Skeletal muscle cell (primary cell): ENCODE data around the gene ZNF14.
"Not testable (repeated sequence)": the region's sequence is repeated elsewhere in the genome, so short reads cannot be mapped to it uniquely, and the experiment has no call there.

Source experiments
- DNase-seq: peaks from one replicate; pipeline ENCODE4 v3.0.0-alpha.2; 2010; ENCODE audit warnings: low read depth
- H3K4me3 ChIP-seq: 2 replicates; pipeline ENCODE4 v1.5.1; 2011; ENCODE audit warnings: low read depth, mild to moderate bottlenecking, control low read depth, low read length, moderate library complexity

The ZNF14 gene

GRCh38 chr19:19747357-19748220 lies 14.7 kb upstream of the ZNF14 start:
- no peak overlapping the region for H3K4me3 ChIP-seq
- no peak for DNase-seq

GRCh38 chr19:19746286-19747213 lies 13.6 kb upstream of the ZNF14 start:
- no peak overlapping the region for H3K4me3 ChIP-seq
- no peak for DNase-seq

GRCh38 chr19:19745496-19746285 lies 12.8 kb upstream of the ZNF14 start:
- no peak overlapping the region for H3K4me3 ChIP-seq
- no peak for DNase-seq

- DNase-seq, result no peak
- H3K4me3 ChIP-seq, result no peak overlapping the region
These were observed 11.7 kb upstream of the ZNF14 start for GRCh38 chr19:19744641-19745040.

GRCh38 chr19:19743921-19744320 lies 11.0 kb upstream of the ZNF14 start:
- H3K4me3 ChIP-seq, DNase-seq: not testable (repeated sequence)

GRCh38 chr19:19743176-19743575 lies 10.3 kb upstream of the ZNF14 start:
- no peak overlapping the region for H3K4me3 ChIP-seq
- DNase-seq, result no peak

- DNase-seq, result no peak
- no peak overlapping the region for H3K4me3 ChIP-seq
These were observed 9.9 kb upstream of the ZNF14 start for GRCh38 chr19:19742773-19743172.

- H3K4me3 ChIP-seq, result no peak overlapping the region
- no peak for DNase-seq
These were observed 8.3 kb upstream of the ZNF14 start for GRCh38 chr19:19741184-19741583.

GRCh38 chr19:19740755-19741154 lies 7.8 kb upstream of the ZNF14 start:
- H3K4me3 ChIP-seq, result no peak overlapping the region
- DNase-seq, result no peak

- H3K4me3 ChIP-seq, result no peak overlapping the region
- DNase-seq, result no peak
These were observed 5.7 kb upstream of the ZNF14 start for GRCh38 chr19:19738564-19738963.

GRCh38 chr19:19737559-19738332 lies 4.8 kb upstream of the ZNF14 start:
- no peak overlapping the region for H3K4me3 ChIP-seq
- no peak for DNase-seq

GRCh38 chr19:19721896-19722295 lies 11.0 kb downstream of the ZNF14 start:
- no peak overlapping the region for H3K4me3 ChIP-seq
- DNase-seq, result no peak

GRCh38 chr19:19719798-19720197 lies 13.1 kb downstream of the ZNF14 start:
- H3K4me3 ChIP-seq, result no peak overlapping the region
- no peak for DNase-seq

- no peak overlapping the region for H3K4me3 ChIP-seq
- no peak for DNase-seq
These were observed 20.7 kb downstream of the ZNF14 start for GRCh38 chr19:19711934-19712828.

GRCh38 chr19:19711306-19711933 lies 21.5 kb downstream of the ZNF14 start:
- H3K4me3 ChIP-seq, result no peak overlapping the region

GRCh38 chr19:19710506-19710905 lies 22.4 kb downstream of the ZNF14 start:
- no peak overlapping the region for H3K4me3 ChIP-seq

More at GRCh38 chr19:19711306-19711933, 21.5 kb downstream of the ZNF14 start:
- DNase-seq, result no peak

GRCh38 chr19:19704836-19705235 lies 28.1 kb downstream of the ZNF14 start:
- H3K4me3 ChIP-seq, result no peak overlapping the region
- DNase-seq, result no peak

More at GRCh38 chr19:19710506-19710905, 22.4 kb downstream of the ZNF14 start:
- no peak for DNase-seq
